Measurements from ENCODE around the gene B3GAT2. TPM values are rescaled to one million over a fixed set of nuclear protein-coding genes. Genes with fewer than 3 reads are reported as not detected.
A peak's percentile ranks its signal among the peaks of the same experiment; 100 is the strongest.
"Not testable (repeated sequence)": the region's sequence is repeated elsewhere in the genome, so short reads cannot be mapped to it uniquely, and the experiment has no call there.

B3GAT2 gene
- total RNA-seq, 1 donor from 2014 or later, result 8.1 TPM

GRCh38 chr6:70954750-70955149 lies 2.1 kb downstream of the B3GAT2 start:
- no peak for DNase-seq
- peak overlapping the region; percentile 54 for H3K4me3 Mint-ChIP-seq (ENCODE audit: unreplicated experiment)
- peak overlapping the region; percentile 40 for H3K27ac Mint-ChIP-seq (ENCODE audit: unreplicated experiment)
- TF ChIP-seq CTCF (IDR thresholded peaks at IDR 0.05; ENCODE audit: partially characterized antibody, unreplicated experiment), result no peak
- H3K9me3 Mint-ChIP-seq (ENCODE audit: unreplicated experiment), result peaks cover 9% of the 10 kb centered on the region
- H3K27me3 Mint-ChIP-seq (ENCODE audit: unreplicated experiment), result peaks cover 8% of the 10 kb centered on the region
- no peaks in the 10 kb centered on the region for H3K36me3 Mint-ChIP-seq (ENCODE audit: unreplicated experiment)
- peaks cover 7% of the 10 kb centered on the region for H3K4me1 Mint-ChIP-seq (ENCODE audit: low read depth, unreplicated experiment)

- Mint-ChIP-seq H3K4me1 (ENCODE audit: low read depth, unreplicated experiment) (peaks cover 7% of the 10 kb centered on the region), H3K36me3 (ENCODE audit: unreplicated experiment) (no peaks in the 10 kb centered on the region), H3K4me3 (ENCODE audit: unreplicated experiment) (peak overlapping the region; percentile 54), H3K27ac (ENCODE audit: unreplicated experiment) (no peak overlapping the region), H3K27me3 (ENCODE audit: unreplicated experiment) (peaks cover 8% of the 10 kb centered on the region), H3K9me3 (ENCODE audit: unreplicated experiment) (peaks cover 9% of the 10 kb centered on the region)
- no peak for TF ChIP-seq CTCF (IDR thresholded peaks at IDR 0.05; ENCODE audit: partially characterized antibody, unreplicated experiment)
- no peak for DNase-seq
Observed at GRCh38 chr6:70954176-70954575, 2.7 kb downstream of the B3GAT2 start.

- peaks cover 7% of the 10 kb centered on the region for H3K27me3 Mint-ChIP-seq (ENCODE audit: unreplicated experiment)
- H3K4me1 Mint-ChIP-seq (ENCODE audit: low read depth, unreplicated experiment), result peaks cover 1% of the 10 kb centered on the region
- DNase-seq, result no peak
- H3K9me3 Mint-ChIP-seq (ENCODE audit: unreplicated experiment), result peaks cover 9% of the 10 kb centered on the region
- no peak overlapping the region for H3K4me3 Mint-ChIP-seq (ENCODE audit: unreplicated experiment)
- no peak for TF ChIP-seq CTCF (IDR thresholded peaks at IDR 0.05; ENCODE audit: partially characterized antibody, unreplicated experiment)
- no peaks in the 10 kb centered on the region for H3K36me3 Mint-ChIP-seq (ENCODE audit: unreplicated experiment)
- no peak overlapping the region for H3K27ac Mint-ChIP-seq (ENCODE audit: unreplicated experiment)
Observed at GRCh38 chr6:70952608-70953165, 4.2 kb downstream of the B3GAT2 start.

DNA sequence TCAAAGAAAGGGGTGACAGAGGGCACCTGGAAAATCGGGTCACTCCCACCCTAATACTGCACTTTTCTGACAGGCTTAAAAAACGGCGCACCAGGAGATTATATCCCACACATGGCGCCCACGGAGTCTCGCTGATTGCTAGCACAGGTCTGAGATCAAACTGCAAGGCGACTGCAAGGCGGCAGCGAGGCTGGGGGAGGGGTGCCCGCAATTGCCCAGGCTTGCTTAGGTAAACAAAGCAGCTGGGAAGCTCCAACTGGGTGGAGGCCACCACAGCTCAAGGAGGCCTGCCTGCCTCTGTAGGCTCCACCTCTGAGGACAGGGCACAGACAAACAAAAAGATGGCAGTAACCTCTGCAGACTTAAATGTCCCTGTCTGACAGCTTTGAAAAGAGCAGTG lies 12.5 kb downstream of the B3GAT2 start:
- H3K27ac Mint-ChIP-seq (ENCODE audit: unreplicated experiment); H3K4me1 Mint-ChIP-seq (ENCODE audit: low read depth, unreplicated experiment); DNase-seq; H3K4me3 Mint-ChIP-seq (ENCODE audit: unreplicated experiment); H3K9me3 Mint-ChIP-seq (ENCODE audit: unreplicated experiment); H3K27me3 Mint-ChIP-seq (ENCODE audit: unreplicated experiment); H3K36me3 Mint-ChIP-seq (ENCODE audit: unreplicated experiment): not testable (repeated sequence)

- Mint-ChIP-seq H3K4me1 (ENCODE audit: low read depth, unreplicated experiment) (no peaks in the 10 kb centered on the region), H3K4me3 (ENCODE audit: unreplicated experiment) (no peak overlapping the region), H3K9me3 (ENCODE audit: unreplicated experiment) (no peaks in the 10 kb centered on the region), H3K36me3 (ENCODE audit: unreplicated experiment) (no peaks in the 10 kb centered on the region), H3K27me3 (ENCODE audit: unreplicated experiment) (no peaks in the 10 kb centered on the region), H3K27ac (ENCODE audit: unreplicated experiment) (no peak overlapping the region)
- DNase-seq, result no peak
- no peak for TF ChIP-seq CTCF (IDR thresholded peaks at IDR 0.05; ENCODE audit: partially characterized antibody, unreplicated experiment)
Observed at GRCh38 chr6:70933853-70934252, 23.0 kb downstream of the B3GAT2 start.

Measured in glutamatergic neuron (in vitro differentiated cells).